Smooth muscle cell (in vitro differentiated cells): ENCODE measurements around the gene ZBTB21. TPM values are rescaled to one million over a fixed set of nuclear protein-coding genes. Genes with fewer than 3 reads are reported as not detected.

Experiments
- DNase-seq: peaks from one replicate; lab custom pipeline; 2025; ENCODE audit not compliant: unreplicated experiment; lab: John Stamatoyannopoulos, UW
- H2AFZ ChIP-seq: fragments of 200-600 bp; sonication (generic); 2 replicates; pipeline ENCODE4 v1.6.0; 2016; ENCODE audit warnings: antibody characterized with exemption, low read depth, mild to moderate bottlenecking
- H3F3A ChIP-seq: fragments of 200-600 bp; sonication (generic); 2 replicates; pipeline ENCODE4 v1.6.0; 2017; ENCODE audit warnings: antibody characterized with exemption, low read depth
- H3K27ac ChIP-seq: fragments of 200-600 bp; sonication (generic); 2 replicates; pipeline ENCODE4 v1.5.1; 2016; ENCODE audit warnings: low read depth, mild to moderate bottlenecking
- H3K27me3 ChIP-seq: fragments of 200-600 bp; sonication (generic); 2 replicates; pipeline ENCODE4 v1.6.1; 2016; ENCODE audit warnings: low read depth, mild to moderate bottlenecking
- H3K36me3 ChIP-seq: fragments of 200-600 bp; sonication (generic); 2 replicates; pipeline ENCODE4 v1.5.1; 2016; ENCODE audit warnings: low read depth
- H3K4me1 ChIP-seq: fragments of 200-600 bp; sonication (generic); 2 replicates; pipeline ENCODE4 v1.5.1; 2016; ENCODE audit warnings: low read depth
- H3K4me2 ChIP-seq: fragments of 200-600 bp; sonication (generic); 2 replicates; pipeline ENCODE4 v1.6.0; 2016; ENCODE audit warnings: mild to moderate bottlenecking
- H3K4me3 ChIP-seq: fragments of 200-600 bp; sonication (generic); 2 replicates; pipeline ENCODE4 v1.5.1; 2016; ENCODE audit warnings: mild to moderate bottlenecking
- H3K79me2 ChIP-seq: fragments of 200-600 bp; sonication (generic); 2 replicates; pipeline ENCODE4 v1.6.0; 2016; ENCODE audit warnings: low read depth, mild to moderate bottlenecking
- H3K9ac ChIP-seq: fragments of 200-600 bp; sonication (generic); 2 replicates; pipeline ENCODE4 v1.6.0; 2016; ENCODE audit warnings: low read depth
- H3K9me3 ChIP-seq: fragments of 200-600 bp; sonication (generic); replicated peaks from 2 replicates; pipeline ENCODE4 v1.5.1; 2016; ENCODE audit warnings: low read depth
- H4K20me1 ChIP-seq: fragments of 200-600 bp; sonication (generic); 2 replicates; pipeline ENCODE4 v1.6.0; 2016; ENCODE audit warnings: low read depth
- WGBS: methylation state at CpG from one replicate; pipeline ENCODE4 v1.1.7; 2016; ENCODE audit warnings: low lambda C conversion rate; 5-methylcytosine and 5-hydroxymethylcytosine counted together
- polyA plus RNA-seq: library from polyadenylated mRNA; unstranded; fragments of >200 nt; fragmentation: Nextera tagmentation; extraction: Ambion mirVana; gene quantifications from 2 replicates; pipeline ENCODE4 v1.2.1, GENCODE V29; 2016
- total RNA-seq: library from RNA; depleted of rRNA; stranded (reverse); fragments of >200 nt; gene quantifications from 2 replicates; pipeline ENCODE4 v1.2.3, GENCODE V29; 2014
- TF ChIP-seq, protein P1 (sequence below): fragments of 200-600 bp; sonication (generic); IDR thresholded peaks from 2 replicates; pipeline ENCODE4 v1.5.1; 2017; ENCODE audit warnings: borderline replicate concordance, mild to moderate bottlenecking, antibody characterized with exemption; ENCODE audit not compliant: insufficient read depth, poor library complexity, severe bottlenecking

ZBTB21 gene
- total and polyA plus RNA-seq, 2 experiments from 2014 or later, result 6.2 to 24.1 TPM

DNA sequence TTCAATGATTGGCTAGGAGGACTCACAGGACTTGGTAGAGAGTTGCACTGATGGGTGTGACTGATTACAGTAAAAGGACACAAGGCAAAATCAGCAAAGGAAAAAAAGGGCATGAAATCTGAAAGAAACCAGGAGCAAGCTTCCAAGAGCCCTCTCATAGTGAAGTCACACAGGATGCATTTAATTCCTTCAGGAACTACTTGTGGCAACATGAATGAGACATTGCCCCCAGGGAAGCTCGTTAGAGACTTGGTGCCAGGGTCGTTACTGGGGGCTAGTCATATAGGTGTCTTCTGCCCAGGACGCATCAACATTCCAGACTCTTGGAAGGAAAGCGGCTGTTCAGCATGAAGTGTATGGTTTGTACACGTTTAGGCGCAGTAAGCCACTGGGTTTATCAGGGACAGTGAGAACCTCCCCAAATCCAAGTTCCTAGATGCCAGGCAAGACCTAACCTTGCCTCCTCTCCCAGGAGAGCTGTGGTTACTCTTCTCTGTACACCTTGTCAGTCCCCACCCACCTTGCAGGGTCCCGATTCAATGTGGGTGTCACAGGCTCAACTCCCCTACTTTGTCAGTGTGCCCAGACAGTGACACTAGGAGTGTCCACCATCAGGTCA lies 30.3 kb downstream of the ZBTB21 start:
- TF ChIP-seq, protein P1, sequence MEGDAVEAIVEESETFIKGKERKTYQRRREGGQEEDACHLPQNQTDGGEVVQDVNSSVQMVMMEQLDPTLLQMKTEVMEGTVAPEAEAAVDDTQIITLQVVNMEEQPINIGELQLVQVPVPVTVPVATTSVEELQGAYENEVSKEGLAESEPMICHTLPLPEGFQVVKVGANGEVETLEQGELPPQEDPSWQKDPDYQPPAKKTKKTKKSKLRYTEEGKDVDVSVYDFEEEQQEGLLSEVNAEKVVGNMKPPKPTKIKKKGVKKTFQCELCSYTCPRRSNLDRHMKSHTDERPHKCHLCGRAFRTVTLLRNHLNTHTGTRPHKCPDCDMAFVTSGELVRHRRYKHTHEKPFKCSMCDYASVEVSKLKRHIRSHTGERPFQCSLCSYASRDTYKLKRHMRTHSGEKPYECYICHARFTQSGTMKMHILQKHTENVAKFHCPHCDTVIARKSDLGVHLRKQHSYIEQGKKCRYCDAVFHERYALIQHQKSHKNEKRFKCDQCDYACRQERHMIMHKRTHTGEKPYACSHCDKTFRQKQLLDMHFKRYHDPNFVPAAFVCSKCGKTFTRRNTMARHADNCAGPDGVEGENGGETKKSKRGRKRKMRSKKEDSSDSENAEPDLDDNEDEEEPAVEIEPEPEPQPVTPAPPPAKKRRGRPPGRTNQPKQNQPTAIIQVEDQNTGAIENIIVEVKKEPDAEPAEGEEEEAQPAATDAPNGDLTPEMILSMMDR, result no peak
- no peak overlapping the region for H3K9ac ChIP-seq
- H3K4me2 ChIP-seq, result no peak overlapping the region
- 93% methylated on average over 7 of the region's 7 CpGs for WGBS
- H3F3A ChIP-seq, result no peaks in the 10 kb centered on the region
- H3K9me3 ChIP-seq, result peaks cover 9% of the 10 kb centered on the region
- H3K36me3 ChIP-seq, result no peaks in the 10 kb centered on the region
- H3K4me3 ChIP-seq, result no peak overlapping the region
- H3K27me3 ChIP-seq, result no peaks in the 10 kb centered on the region
- H2AFZ ChIP-seq, result no peak overlapping the region
- H4K20me1 ChIP-seq, result no peaks in the 10 kb centered on the region
- H3K79me2 ChIP-seq, result no peaks in the 10 kb centered on the region
- H3K4me1 ChIP-seq, result no peaks in the 10 kb centered on the region
- DNase-seq, result no peak
- no peak overlapping the region for H3K27ac ChIP-seq

DNA sequence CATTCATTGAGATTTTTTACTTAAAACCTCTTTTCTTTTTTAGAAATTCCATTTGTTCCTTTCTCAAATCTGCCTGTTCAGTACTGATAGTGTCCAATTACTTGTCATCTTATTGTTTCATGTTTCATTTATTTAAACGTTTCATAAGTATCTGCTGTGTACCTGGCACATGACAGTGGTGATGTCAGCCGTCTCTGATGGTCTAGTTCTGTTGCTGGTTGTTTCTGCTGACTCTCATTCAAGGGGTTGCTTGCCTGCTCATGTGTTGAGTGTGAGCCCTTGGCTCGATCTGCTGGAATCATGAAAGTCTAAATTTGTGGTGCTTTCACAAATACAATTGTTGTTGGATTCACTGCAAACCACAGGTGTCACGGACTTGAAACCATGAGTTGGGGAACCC lies 30.8 kb downstream of the ZBTB21 start:
- no peak overlapping the region for H3K9ac ChIP-seq
- no peaks in the 10 kb centered on the region for H3F3A ChIP-seq
- no peak overlapping the region for H3K27ac ChIP-seq
- no peak overlapping the region for H2AFZ ChIP-seq
- H3K4me1 ChIP-seq, result no peaks in the 10 kb centered on the region
- WGBS, result 64% methylated on average over 4 of the region's 4 CpGs
- DNase-seq, result no peak
- no peaks in the 10 kb centered on the region for H3K36me3 ChIP-seq
- H3K79me2 ChIP-seq, result no peaks in the 10 kb centered on the region
- H3K4me2 ChIP-seq, result no peak overlapping the region
- peaks cover 9% of the 10 kb centered on the region for H3K9me3 ChIP-seq
- no peaks in the 10 kb centered on the region for H4K20me1 ChIP-seq
- no peaks in the 10 kb centered on the region for H3K27me3 ChIP-seq
- TF ChIP-seq, protein P1, result no peak
- no peak overlapping the region for H3K4me3 ChIP-seq

DNA sequence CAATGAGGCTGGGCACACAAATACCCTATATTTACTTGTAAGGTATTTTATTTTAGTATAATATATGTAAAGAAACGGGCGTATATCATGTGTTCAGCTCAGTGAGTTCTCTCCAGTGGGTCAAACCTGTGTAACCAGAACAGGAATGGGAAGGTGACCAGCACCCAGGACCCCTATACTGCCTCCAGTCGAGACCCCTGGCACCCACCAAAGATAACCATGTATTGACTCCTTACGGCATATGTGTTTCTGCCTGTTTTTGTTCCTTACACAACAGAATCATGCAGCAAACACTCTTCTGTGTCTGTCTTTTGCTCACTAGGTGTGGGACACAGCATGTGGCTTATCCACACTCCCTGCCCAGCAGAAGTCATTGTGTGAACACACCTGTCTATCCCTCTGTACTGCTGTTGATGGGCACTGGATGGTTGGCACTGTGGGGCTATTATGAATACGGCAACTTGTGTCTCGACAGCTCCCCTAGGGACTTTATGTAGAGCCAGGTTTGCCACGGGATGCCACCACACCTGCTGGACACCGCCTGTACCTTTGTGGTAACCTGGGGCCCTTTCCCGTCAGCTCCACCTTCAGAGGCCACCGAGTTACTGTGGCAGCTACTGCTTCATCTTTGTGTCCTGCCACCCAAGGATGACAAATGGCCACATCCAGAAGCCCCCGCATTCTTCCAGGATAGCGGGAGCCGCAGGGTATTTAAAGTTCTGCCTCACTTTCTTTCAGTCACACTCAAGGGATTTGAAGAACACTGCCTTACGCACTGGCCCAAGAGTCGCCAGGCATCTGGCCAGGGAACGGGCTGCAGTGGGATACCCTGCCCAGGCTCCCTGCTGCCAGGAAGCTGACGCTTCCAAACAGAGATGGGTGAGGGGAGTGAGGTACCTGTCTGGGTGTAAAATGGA lies 32.9 kb downstream of the ZBTB21 start:
- no peak overlapping the region for H2AFZ ChIP-seq
- TF ChIP-seq, protein P1, result no peak
- H3K9ac ChIP-seq, result no peak overlapping the region
- H4K20me1 ChIP-seq, result no peaks in the 10 kb centered on the region
- no peaks in the 10 kb centered on the region for H3K4me1 ChIP-seq
- WGBS, result 89% methylated on average over 17 of the region's 17 CpGs
- peaks cover 5% of the 10 kb centered on the region for H3K9me3 ChIP-seq
- no peak overlapping the region for H3K4me3 ChIP-seq
- no peaks in the 10 kb centered on the region for H3K36me3 ChIP-seq
- no peak overlapping the region for H3K4me2 ChIP-seq
- no peak for DNase-seq
- H3K27ac ChIP-seq, result no peak overlapping the region
- H3F3A ChIP-seq, result no peaks in the 10 kb centered on the region
- H3K79me2 ChIP-seq, result no peaks in the 10 kb centered on the region
- no peaks in the 10 kb centered on the region for H3K27me3 ChIP-seq

DNA sequence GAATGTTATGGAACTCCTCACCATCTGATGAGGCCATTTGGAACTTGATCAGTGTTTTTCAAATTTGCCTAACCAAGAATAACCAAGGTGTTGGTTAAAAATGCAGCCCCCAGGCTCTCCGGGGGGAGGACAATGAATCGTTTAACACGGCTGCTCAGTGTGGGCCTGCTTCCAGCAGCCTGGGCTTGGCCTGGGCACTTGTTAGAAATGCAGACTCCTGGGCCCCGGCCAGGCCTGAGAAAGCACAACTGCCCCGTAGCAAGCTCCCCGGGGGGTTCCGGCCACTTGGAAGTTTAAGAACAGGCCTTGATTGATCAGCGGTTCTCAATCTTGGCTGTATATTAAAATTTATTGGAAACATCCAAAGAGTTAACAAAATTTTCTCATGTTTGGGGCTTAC lies 33.5 kb downstream of the ZBTB21 start:
- Histone ChIP-seq H2AFZ (no peak overlapping the region), H3F3A (no peaks in the 10 kb centered on the region), H3K9ac (no peak overlapping the region), H3K36me3 (no peaks in the 10 kb centered on the region), H3K4me2 (no peak overlapping the region), H4K20me1 (no peaks in the 10 kb centered on the region), H3K4me1 (no peaks in the 10 kb centered on the region), H3K27me3 (no peaks in the 10 kb centered on the region), H3K79me2 (no peaks in the 10 kb centered on the region), H3K9me3 (peaks cover 5% of the 10 kb centered on the region), H3K27ac (no peak overlapping the region), H3K4me3 (no peak overlapping the region)
- no peak for DNase-seq
- 94% methylated on average over 8 of the region's 8 CpGs for WGBS
- TF ChIP-seq, protein P1, result no peak
